Transverse colon (tissue), 4 donors: ENCODE data around the gene HSD17B8.

ENCODE experiments used
- POLR2AphosphoS5 ChIP-seq, 3 donors: sonication (generic); formaldehyde crosslinking; IDR thresholded peaks; one replicate each; pipeline ENCODE4 v1.6.1; 2016; ENCODE audit warnings: antibody characterized with exemption in 3 of 3
- TF ChIP-seq, protein P1 (sequence below), 5 experiments: fragments of 200-600 bp in 3 of 5; fragments of 450-650 bp in 2 of 5; sonication (generic) in 3 of 5; IDR thresholded peaks; 1 replicate in 2 of 5; 2 replicates in 3 of 5; pipeline ENCODE4 v1.5.1; 2016 to 2017; ENCODE audit warnings: antibody characterized with exemption in 5 of 5, inconsistent platforms in 3 of 5, mild to moderate bottlenecking in 2 of 5, moderate library complexity in 1 of 5

GRCh38 chr6:33217246-33217645 is 12.8 kb downstream of the HSD17B8 start:
- TF ChIP-seq, protein P1, sequence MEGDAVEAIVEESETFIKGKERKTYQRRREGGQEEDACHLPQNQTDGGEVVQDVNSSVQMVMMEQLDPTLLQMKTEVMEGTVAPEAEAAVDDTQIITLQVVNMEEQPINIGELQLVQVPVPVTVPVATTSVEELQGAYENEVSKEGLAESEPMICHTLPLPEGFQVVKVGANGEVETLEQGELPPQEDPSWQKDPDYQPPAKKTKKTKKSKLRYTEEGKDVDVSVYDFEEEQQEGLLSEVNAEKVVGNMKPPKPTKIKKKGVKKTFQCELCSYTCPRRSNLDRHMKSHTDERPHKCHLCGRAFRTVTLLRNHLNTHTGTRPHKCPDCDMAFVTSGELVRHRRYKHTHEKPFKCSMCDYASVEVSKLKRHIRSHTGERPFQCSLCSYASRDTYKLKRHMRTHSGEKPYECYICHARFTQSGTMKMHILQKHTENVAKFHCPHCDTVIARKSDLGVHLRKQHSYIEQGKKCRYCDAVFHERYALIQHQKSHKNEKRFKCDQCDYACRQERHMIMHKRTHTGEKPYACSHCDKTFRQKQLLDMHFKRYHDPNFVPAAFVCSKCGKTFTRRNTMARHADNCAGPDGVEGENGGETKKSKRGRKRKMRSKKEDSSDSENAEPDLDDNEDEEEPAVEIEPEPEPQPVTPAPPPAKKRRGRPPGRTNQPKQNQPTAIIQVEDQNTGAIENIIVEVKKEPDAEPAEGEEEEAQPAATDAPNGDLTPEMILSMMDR (IDR thresholded peaks at IDR 0.05) = no peak
- no peak for TF ChIP-seq POLR2AphosphoS5 (IDR thresholded peaks at IDR 0.05)
